Measurements from ENCODE around the gene XYLT1.
"Not testable (repeated sequence)": the region's sequence is repeated elsewhere in the genome, so short reads cannot be mapped to it uniquely, and the experiment has no call there.

Gene XYLT1

GRCh38 chr16:17470908-17471718, at the start of gene XYLT1:
Gene XYLT1, minus strand, starts transcription at chr16:17470960. Its CDS starts 164 bp downstream, at chr16:17470796.
- DNase-seq (ENCODE audit: low read depth in 2 of 2), result peak in 1 of 2 experiments; percentile 48

- DNase-seq (ENCODE audit: low read depth in 2 of 2), result no peak
Measured at GRCh38 chr16:17520111-17520510, 49.4 kb upstream of the XYLT1 start.

GRCh38 chr16:17519101-17519955, 48.6 kb upstream of the XYLT1 start:
- no peak for DNase-seq (ENCODE audit: low read depth in 2 of 2)

GRCh38 chr16:17518441-17518840, 47.7 kb upstream of the XYLT1 start:
- DNase-seq (ENCODE audit: low read depth in 2 of 2), result no peak

GRCh38 chr16:17515421-17516210, 44.9 kb upstream of the XYLT1 start:
- DNase-seq (ENCODE audit: low read depth in 2 of 2), result no peak

- no peak for DNase-seq (ENCODE audit: low read depth in 2 of 2)
Measured at GRCh38 chr16:17512636-17513220, 42.0 kb upstream of the XYLT1 start.

GRCh38 chr16:17511340-17511739, 40.6 kb upstream of the XYLT1 start:
- no peak for DNase-seq (ENCODE audit: low read depth in 2 of 2)

GRCh38 chr16:17510567-17510966, 39.8 kb upstream of the XYLT1 start:
- DNase-seq (ENCODE audit: low read depth in 2 of 2), result no peak

- DNase-seq (ENCODE audit: low read depth in 2 of 2), result no peak
Measured at GRCh38 chr16:17509194-17509593, 38.4 kb upstream of the XYLT1 start.

- no peak for DNase-seq (ENCODE audit: low read depth in 2 of 2)
Measured at GRCh38 chr16:17508303-17508702, 37.5 kb upstream of the XYLT1 start.

- not testable (repeated sequence) for DNase-seq (ENCODE audit: low read depth in 2 of 2)
Measured at GRCh38 chr16:17507516-17507915, 36.8 kb upstream of the XYLT1 start.

- not testable (repeated sequence) for DNase-seq (ENCODE audit: low read depth in 2 of 2)
Measured at GRCh38 chr16:17505828-17506227, 35.1 kb upstream of the XYLT1 start.

- DNase-seq (ENCODE audit: low read depth in 2 of 2), result no peak
Measured at GRCh38 chr16:17504050-17504449, 33.3 kb upstream of the XYLT1 start.

- DNase-seq (ENCODE audit: low read depth in 2 of 2), result no peak
Measured at GRCh38 chr16:17503331-17503730, 32.6 kb upstream of the XYLT1 start.

GRCh38 chr16:17501321-17501720, 30.6 kb upstream of the XYLT1 start:
- DNase-seq (ENCODE audit: low read depth in 2 of 2), result no peak

- no peak for DNase-seq (ENCODE audit: low read depth in 2 of 2)
Measured at GRCh38 chr16:17499223-17499902, 28.6 kb upstream of the XYLT1 start.

GRCh38 chr16:17497648-17498047, 26.9 kb upstream of the XYLT1 start:
- no peak for DNase-seq (ENCODE audit: low read depth in 2 of 2)

GRCh38 chr16:17496891-17497290, 26.1 kb upstream of the XYLT1 start:
- DNase-seq (ENCODE audit: low read depth in 2 of 2), result no peak

- DNase-seq (ENCODE audit: low read depth in 2 of 2), result no peak
Measured at GRCh38 chr16:17493012-17493411, 22.3 kb upstream of the XYLT1 start.

- no peak for DNase-seq (ENCODE audit: low read depth in 2 of 2)
Measured at GRCh38 chr16:17491140-17491662, 20.4 kb upstream of the XYLT1 start.

GRCh38 chr16:17488506-17488905, 17.7 kb upstream of the XYLT1 start:
- DNase-seq (ENCODE audit: low read depth in 2 of 2), result no peak
